Measurements from ENCODE around the gene GCSH. TPM values are rescaled to one million over a fixed set of nuclear protein-coding genes. Genes with fewer than 3 reads are reported as not detected.

Gene GCSH

Small RNA genes lying within 50 kb of the gene (small RNA-seq; reads per million reads assigned to genes)
- gene AC092718.3 (ENCODE audit: low read depth) (not detected), gene RNU6-1191P (ENCODE audit: low read depth) (not detected)
